GM18873 (cell line): ENCODE measurements around the gene AAK1.
"Not testable (repeated sequence)": the region's sequence is repeated elsewhere in the genome, so short reads cannot be mapped to it uniquely, and the experiment has no call there.

Experiments
- ATAC-seq: cut with Tn5 transposase; IDR thresholded peaks from one replicate; pipeline ENCODE4 v1.9.1; 2021; ENCODE audit warnings: mild to moderate bottlenecking, moderate library complexity, moderate number of reproducible peaks; ENCODE audit not compliant: unreplicated experiment, low FRiP score

Gene AAK1

DNA sequence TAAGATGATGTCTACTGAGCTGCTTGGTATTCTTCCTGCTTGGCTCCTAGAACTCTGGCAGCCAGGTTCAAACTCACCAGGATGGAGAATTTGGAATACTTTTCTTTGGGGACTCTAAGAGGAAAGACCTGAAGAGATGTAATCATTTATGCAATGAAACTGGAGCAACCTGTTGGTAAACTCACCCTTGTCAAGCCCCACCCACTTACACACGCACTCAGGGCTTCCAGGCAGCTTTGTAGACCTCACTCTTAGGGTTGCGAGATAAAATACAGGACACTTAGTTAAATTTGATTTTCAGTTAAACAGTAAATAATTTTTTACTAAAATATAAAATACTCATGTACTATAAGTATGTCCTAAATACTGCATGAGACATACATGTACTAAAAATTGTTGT lies 19.0 kb upstream of the AAK1 start:
- ATAC-seq, result not testable (repeated sequence)

DNA sequence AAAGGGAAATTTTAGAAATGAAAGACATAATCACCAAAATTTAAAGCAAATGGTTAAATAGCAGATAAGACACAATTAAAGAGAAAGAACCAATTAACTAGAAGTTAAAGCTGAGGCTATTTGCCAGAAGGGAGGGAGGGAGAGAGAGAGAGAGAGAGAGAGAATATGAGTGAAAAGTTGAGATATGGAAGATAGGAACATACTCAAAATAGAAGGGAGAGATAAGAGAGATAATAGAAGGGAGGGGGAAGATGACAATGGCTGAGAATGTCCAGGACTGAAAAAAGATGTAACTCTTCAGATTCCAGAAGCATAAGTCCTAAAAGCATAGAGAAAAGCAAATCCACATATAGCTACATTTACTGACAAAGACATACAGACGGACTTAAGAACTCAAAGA lies 17.1 kb upstream of the AAK1 start:
- no peak for ATAC-seq

DNA sequence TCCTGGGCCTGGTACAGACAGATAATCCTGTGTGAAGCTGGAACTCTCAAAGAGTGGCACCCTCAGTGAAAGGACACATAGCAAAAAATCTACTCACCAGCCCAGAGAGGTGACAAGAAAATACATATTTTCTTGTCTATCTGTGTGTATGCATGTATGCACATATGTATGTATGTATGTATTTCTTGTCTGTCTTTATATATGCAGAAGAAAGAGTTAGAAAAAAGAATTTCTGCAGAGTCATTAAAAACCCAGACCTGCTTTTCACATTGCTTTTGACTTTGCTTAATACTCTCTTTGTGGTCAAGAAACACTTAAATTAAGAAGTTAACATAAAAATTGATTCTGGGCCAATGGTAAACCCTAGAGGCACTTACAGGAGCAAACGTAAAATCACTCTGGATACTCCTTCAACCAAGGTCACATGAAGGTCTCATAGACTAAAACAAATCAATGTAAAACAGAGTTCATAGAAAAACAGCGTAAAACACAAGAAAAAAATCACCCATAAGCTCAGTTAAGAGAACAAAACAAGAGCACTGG lies 16.5 kb upstream of the AAK1 start:
- no peak for ATAC-seq

DNA sequence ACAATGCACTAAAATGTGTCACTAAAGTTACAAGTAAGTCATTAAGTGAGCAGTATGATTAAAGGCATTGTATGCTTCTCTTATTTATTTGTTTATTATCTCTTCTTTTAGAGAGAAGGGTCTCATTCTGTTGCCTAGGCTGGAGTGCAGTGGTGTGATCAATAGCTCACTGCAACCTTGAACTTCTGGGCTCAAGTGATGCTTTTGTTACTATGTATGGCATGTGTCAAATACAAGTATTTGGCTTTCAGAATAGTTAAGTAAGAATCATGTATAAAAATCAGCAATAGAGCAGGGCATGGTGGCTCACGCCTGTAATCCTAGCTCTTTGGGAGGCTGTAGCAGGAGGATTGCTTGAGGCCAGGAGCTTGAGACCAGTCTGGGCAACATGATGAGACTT lies 15.8 kb upstream of the AAK1 start:
- no peak for ATAC-seq

DNA sequence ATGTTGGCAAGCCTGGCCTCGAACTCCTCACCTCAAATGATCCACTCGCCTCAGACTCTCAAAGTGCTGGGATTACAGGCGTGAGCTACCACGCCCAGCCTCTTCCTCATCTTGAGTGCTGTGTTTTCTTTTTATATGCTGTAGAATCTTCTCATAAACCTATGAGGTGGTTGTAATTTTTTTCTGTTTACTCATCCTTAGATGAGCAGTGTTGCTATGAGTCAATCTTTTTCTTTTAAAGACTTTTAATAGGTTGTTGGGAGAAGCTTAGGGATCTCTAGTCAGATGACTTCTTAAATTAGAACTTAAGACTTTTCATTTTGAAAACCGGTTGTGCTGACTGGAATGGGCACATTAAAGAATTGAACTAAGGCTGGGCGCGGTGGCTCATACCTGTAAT lies 8.7 kb upstream of the AAK1 start:
- ATAC-seq, result no peak

DNA sequence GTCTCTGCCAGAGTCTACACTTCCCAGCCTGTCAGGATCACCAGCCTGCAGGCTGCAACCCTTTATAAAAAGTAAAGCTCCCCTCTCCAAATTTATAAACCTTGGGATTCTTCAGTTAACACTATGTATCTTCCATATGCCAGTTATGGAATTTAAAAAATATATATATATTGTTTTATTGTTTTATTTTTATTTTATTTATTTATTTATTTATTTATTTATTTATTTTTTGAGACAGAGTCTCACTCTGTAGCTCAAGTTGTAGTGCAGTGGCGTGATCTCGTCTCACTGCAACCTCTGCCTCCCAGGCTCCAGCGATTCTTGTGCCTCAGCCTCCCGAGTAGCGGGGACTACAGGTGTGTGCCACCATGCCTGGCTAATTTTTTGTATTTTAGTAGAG lies 3.7 kb upstream of the AAK1 start:
- not testable (repeated sequence) for ATAC-seq

DNA sequence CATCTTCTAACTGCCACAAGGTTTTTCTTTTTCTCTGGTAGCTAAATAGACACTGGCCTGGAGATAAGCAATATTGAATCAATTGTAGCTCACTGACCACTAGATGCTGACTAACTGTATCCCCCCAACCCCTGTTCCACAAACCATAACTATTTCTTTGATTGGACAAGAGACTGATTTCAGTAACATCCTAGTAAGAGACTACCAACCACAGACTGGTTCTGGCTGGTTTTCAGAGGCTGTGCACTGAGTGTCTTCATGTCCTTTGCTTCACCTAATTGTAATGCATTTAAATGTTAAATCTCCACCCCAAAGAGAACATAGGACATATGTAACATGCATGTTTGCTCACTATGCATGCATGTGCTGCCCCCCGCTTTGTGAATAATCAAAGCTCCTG lies 3.2 kb upstream of the AAK1 start:
- ATAC-seq, result no peak

DNA sequence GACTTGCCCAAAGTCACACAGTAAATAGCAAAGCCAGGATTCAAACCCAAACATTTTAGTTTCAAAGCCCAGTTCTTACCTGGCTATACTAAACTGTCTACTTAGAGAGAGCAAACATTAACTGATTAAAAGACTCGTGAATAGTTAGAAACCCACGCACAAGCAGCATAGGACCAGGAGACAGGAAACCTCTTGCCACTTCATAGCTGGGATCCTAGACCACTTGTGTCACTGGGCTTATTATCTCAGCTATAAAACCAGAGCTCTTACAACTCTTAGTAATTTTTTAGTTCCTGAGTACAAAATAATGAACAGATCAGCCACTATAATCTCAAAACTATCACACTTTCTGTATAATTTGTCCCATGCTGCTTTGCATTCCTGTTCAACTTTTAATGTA lies 2.4 kb upstream of the AAK1 start:
- no peak for ATAC-seq

DNA sequence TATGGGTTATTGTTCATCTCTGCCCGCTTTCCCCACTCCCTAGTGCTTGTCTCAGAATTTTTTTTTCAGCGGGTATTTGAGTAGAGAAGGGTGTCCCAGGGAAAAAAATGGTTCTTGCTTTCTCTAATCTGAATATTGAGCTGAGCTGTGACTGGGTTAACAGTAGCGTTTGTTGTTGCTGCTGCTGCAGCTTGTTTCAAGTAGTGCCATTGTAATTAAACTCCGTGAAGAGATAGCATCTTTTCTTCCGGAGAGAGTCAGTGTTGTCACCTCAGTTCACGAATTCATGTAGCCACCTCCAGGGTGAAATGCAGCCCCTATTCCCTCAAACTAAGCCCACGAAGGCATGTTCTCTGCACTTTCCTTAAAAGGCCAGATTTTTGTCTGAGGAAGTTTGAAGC lies 1.5 kb upstream of the AAK1 start:
- no peak for ATAC-seq

DNA sequence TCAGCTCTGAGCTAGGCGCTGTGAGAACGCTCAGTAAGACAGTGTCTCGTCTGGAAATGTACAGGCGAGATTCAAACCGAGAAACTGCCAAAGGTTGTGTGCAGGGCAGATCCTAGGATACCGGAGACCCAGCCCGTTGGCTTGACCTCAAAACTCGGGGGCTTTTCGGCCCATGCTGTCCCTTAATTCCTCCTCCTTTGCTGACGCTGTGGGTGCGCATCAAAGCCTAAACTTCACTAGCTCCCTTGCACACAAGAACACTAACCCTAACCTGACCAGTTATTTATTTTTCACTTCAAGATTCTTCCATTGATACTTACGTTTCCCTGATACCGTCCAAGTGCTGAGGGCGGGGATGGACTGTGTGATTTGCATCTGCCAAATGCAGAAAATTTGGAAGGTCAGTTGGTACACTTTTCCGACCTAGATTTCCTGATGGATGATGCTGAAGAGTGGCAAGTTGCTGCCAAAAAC lies 1.0 kb upstream of the AAK1 start:
- no peak for ATAC-seq

DNA sequence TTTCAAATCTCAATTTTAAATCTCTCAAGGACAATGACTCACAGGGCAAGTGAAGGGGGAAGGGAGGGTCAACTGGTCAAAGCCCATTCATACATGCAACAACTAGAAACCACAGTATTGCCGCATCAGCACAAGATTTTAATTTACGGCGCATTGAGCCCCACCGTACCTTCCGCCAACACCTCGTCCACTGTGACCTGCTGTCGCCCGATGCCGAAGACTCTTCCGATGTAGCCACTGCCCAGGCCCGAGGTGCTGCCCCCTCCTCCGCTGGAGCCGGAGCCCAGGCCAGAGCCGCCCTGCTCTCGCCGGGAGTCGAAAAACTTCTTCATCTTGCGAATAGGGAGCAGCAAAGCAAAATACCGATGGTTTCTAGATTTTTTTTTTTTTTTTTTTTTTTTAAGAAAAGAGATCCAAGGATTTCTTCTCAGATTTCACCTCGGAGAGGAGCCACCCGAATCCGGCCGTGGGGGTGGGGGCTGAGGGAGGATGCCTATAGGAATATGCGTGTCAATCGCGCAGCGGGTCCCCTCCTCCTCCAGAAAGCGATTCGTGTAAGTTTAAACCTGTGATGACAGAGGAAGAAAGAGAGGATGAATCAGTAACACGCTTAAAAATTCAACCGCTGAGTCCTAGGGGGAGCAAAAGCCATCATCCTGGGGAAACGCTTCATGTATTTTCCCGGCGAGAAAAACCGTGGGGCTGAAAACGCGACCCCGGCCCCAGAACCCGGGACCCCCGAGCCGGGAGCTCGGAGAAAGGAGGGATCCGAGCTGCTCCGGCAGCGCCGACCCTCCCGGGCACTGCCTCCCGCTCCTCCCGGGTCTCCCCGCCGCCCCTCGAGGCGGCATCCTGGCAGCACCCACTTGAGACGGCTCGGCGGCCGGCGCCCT lies 584 bp downstream of the AAK1 start:
- no peak for ATAC-seq

DNA sequence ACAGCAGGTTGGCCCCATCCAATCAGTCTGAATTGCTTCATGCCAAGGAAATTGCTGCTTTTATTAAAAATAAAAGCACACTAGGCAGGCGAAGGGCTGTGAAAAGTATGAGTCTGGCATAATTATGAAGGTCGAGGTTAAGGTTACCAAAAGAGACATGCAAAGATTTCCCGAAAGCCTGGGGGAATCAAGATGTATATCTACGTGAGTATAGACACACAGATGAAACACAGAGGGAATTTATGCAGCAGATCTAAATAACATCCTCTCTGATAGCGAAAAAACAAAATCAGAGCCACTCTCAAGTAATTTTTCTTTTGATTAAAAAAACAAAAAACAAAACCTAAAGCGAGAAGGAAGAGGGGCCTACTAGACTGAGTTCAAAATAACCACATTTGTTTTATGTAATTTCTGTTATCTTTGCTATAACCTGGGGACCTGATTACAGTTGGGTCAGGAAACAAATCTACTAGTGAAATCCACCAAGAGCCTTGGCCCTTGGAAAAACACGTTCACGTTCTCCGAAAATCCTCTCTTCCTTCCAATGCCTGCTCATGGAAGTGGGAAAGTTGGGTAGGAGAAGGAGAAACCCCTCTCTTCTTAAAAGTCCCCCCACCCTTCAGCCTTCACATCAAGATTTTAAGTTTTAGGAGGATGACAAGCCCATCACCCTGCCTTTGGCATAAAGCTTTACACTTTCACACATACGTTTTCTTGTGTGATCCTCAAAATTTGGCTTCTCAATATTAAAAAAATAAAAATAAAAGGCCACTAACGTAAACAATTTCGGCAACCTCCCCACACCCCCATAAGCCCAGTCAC lies 1.4 kb downstream of the AAK1 start:
- no peak for ATAC-seq

DNA sequence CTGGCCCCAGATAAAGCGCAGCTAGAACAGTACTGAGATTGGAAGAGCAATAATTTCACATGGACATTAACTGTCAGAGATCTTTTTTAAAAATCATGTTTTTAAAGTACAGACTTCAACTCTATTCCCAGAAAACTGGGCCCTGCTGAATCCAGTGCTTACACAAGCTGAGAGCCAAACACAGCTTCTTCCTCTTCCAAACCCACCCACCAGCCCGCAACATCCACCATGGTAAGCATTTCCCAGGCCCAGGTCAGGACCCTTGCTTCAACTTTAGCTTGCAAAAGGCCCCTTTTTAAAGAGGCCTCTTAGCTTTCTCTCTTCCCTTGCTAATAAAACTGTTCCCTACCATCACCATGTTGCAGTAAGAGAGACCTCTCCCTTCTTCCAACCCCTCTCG lies 2.1 kb downstream of the AAK1 start:
- ATAC-seq, result no peak

DNA sequence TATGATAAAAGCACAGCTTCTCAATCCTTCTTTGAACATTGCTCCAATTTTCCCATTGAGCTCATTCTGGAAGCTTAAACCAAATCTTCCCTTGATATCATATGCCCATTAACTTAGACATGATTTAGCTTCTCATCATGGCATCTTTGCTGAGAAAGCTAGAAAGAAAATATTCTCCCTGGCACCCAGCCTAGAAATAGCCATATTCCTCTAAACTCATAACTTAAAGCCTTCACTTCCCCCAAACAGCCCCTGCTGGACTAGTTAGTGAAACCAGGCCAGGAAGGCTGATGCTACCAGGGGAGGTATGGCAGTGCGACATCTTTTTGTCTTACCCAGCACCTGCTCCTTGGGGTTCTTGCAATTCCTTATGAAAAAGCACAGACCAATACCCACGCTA lies 4.3 kb downstream of the AAK1 start:
- ATAC-seq, result no peak

DNA sequence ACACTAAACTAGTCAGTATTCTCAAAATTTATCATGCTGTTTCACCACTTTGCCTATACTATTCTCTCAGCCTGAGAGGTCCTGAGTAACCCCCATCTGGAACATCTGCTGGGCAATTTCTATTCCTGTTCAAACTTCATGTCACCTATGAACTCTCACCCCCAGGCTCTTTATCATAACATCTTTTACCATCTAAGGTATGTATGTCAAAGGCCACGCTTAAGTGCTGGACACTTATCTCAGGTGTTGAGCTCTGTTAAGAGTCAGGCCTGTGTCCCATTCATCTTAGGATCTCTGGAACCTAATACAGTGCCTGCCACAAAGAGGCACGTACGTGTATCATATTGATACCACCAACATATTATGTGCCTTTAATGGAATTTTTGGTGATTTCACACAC lies 4.9 kb downstream of the AAK1 start:
- no peak for ATAC-seq

DNA sequence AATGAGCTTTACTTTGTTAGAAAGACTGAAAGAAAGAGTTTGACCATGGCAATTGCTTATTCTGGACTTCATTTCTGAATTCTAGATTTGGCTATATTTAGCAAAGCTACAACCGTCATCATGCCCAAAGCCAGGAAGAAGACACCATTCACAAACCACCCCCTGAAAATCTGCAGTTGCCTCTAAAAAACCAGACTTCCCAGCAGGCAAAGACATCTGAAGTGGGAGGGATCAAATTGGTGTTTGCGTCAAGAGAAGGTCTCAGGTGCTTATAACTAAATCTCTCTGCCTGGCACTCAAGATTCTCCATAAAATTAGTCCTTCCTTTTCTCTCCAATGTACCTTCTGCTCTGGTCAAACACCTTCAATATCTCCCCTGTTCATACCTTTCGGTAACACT lies 5.6 kb downstream of the AAK1 start:
- no peak for ATAC-seq

DNA sequence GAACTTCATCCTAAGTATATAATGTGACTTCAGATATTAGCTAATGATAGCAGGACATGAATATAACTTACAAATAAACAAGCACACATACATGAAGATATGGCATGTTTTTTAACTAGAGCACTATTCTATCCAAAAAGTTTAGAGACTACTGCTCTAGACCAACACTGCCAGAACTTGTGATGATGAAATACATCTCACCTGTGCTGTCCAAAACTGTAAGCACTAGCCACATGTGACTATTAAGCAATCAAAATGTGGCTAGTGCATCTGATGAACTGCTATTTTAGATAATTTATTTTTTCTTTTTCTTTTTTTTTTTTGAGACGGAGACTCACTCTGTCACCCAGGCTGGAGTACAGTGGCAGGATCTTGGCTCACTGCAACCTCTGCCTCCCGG lies 7.1 kb downstream of the AAK1 start:
- ATAC-seq, result no peak

DNA sequence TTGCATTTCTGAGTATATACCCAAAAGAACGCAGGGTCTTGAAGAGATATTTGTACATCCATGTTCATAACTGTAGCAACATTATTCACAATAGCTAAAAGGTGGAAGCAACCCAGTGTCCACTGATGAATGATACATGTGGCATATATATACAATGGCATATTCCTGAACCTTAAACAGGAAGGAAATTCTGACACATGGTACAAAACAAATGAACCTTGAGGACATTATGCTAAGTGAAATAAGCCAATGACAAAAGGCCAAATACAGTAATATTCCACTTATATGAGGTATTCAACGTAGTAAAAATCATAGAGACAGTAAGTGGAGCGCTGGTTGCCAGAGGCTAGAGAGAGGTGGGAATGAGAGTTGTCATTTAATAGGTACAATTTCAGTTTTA lies 8.1 kb downstream of the AAK1 start:
- no peak for ATAC-seq

DNA sequence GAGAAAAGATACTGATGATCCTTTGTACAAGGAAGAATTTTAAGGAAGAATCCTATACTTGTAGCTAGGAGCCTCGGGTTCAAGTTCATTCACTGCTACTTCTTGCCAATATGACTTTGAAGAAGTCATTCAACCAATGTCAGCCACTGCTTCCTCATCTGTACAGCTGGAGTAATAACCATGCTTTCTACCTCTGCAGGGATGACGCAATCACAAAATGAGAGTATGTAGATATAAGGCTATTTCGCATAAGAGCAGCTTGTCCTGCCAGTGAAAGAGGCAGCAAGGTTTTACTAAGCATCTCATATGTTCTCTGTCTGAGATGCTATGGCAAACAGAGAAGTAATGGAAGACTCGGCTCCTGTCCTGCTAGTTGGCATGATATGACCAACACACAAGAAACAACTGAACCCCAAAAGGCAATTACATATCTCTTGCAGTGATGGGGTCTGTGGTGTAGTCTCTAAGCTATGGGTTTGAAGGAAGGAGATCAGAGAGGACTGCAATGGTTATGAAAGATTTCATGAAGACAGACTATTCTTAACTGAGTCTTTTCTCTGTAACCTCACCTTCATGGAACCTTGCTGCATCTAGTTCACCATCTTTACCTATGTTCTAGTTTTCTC lies 9.2 kb downstream of the AAK1 start:
- ATAC-seq, result no peak

DNA sequence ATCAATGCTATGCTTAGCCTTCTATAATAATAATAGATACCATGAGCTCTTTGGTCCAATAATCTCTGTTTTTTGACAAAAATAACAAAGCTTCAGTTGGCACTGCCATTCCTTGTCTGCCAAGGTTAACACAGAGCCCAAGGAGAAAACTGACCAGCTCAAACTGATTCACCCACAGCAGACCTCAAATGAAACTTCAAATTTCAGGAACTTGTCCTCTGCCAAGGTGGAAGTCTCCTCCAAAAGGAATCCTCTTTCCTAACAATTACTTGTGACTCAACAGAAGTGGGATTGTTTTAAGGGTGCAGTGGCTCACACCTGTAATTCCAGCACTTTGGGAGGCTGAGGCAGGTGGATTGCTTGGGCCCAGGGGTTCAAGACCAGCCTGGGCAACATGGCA lies 12.1 kb downstream of the AAK1 start:
- no peak for ATAC-seq
